ENCODE results near the gene MED15. TPM values are rescaled to one million over a fixed set of nuclear protein-coding genes. Genes with fewer than 3 reads are reported as not detected.

The MED15 gene
- total RNA-seq, 1 donor = 36.9 TPM

DNA sequence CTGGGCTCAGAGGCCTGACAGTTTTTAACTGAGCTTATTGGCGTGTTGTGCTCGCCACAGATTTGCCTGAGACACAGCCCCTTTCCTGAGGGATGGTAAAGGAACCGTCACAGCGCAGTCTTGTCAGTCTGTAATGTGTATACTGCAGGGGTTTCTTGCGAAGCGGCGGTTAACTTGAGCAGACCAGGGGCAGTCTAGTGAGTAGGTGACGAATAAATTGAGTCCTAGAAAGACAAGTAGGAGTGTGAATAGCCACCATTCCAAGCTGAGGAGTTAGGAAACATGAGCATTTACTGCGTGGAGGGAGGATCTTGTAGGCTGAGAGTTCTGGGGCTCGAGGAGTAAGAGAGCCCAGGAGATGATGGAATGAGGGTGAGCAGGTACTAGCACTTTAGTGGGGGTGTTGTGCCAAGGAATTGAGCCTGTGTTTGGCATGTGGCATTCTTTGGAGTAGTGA, 1.4 kb downstream of the MED15 start:
- peaks cover 37% of the 10 kb centered on the region for H4K20me1 ChIP-seq (ENCODE audit: insufficient read depth, low read length)
- no peaks in the 10 kb centered on the region for H3K27me3 ChIP-seq (ENCODE audit: insufficient read depth, low read length)
- H3K4me3 ChIP-seq (ENCODE audit: insufficient read depth, low read length) = peak overlapping the region; percentile 89
- no peak for TF ChIP-seq CTCF (IDR thresholded peaks at IDR 0.05; ENCODE audit: extremely low read depth, low read depth, low read length)
- H3K4me1 ChIP-seq (ENCODE audit: insufficient read depth, low read length) = peaks cover 36% of the 10 kb centered on the region
- peak; percentile 48 for DNase-seq (ENCODE audit: insufficient read length, low spot score, missing footprints)
- H3K9me3 ChIP-seq (ENCODE audit: low read depth, low read length) = no peaks in the 10 kb centered on the region
- H2AFZ ChIP-seq (ENCODE audit: low read length) = no peak overlapping the region
- H3K36me3 ChIP-seq (ENCODE audit: insufficient read depth, low read length) = no peaks in the 10 kb centered on the region
- H3K4me2 ChIP-seq (ENCODE audit: insufficient read depth, low read length) = peak overlapping the region; percentile 96
- H3K79me2 ChIP-seq (ENCODE audit: insufficient read depth, low read length) = peaks cover 68% of the 10 kb centered on the region
- H3K27ac ChIP-seq (ENCODE audit: low read depth, low read length) = peak overlapping the region; percentile 95

GRCh38 chr22:20509344-20510047, 2.1 kb downstream of the MED15 start:
- H3K27me3 ChIP-seq (ENCODE audit: insufficient read depth, low read length) = no peaks in the 10 kb centered on the region
- H3K27ac ChIP-seq (ENCODE audit: low read depth, low read length) = peak overlapping the region; percentile 95
- no peaks in the 10 kb centered on the region for H3K36me3 ChIP-seq (ENCODE audit: insufficient read depth, low read length)
- H3K79me2 ChIP-seq (ENCODE audit: insufficient read depth, low read length) = peaks cover 74% of the 10 kb centered on the region
- no peak overlapping the region for H2AFZ ChIP-seq (ENCODE audit: low read length)
- no peak for TF ChIP-seq CTCF (IDR thresholded peaks at IDR 0.05; ENCODE audit: extremely low read depth, low read depth, low read length)
- no peaks in the 10 kb centered on the region for H3K9me3 ChIP-seq (ENCODE audit: low read depth, low read length)
- H4K20me1 ChIP-seq (ENCODE audit: insufficient read depth, low read length) = peaks cover 44% of the 10 kb centered on the region
- peak overlapping the region; percentile 96 for H3K4me2 ChIP-seq (ENCODE audit: insufficient read depth, low read length)
- peaks cover 36% of the 10 kb centered on the region for H3K4me1 ChIP-seq (ENCODE audit: insufficient read depth, low read length)
- peak; percentile 95 for DNase-seq (ENCODE audit: insufficient read length, low spot score, missing footprints)
- H3K4me3 ChIP-seq (ENCODE audit: insufficient read depth, low read length) = peak overlapping the region; percentile 89

GRCh38 chr22:20510811-20511577, 3.6 kb downstream of the MED15 start:
- Histone ChIP-seq H2AFZ (ENCODE audit: low read length) (no peak overlapping the region), H3K79me2 (ENCODE audit: insufficient read depth, low read length) (peaks cover 88% of the 10 kb centered on the region), H3K9me3 (ENCODE audit: low read depth, low read length) (no peaks in the 10 kb centered on the region), H3K4me2 (ENCODE audit: insufficient read depth, low read length) (peak overlapping the region; percentile 96), H3K4me1 (ENCODE audit: insufficient read depth, low read length) (peaks cover 46% of the 10 kb centered on the region), H3K4me3 (ENCODE audit: insufficient read depth, low read length) (no peak overlapping the region), H3K27me3 (ENCODE audit: insufficient read depth, low read length) (no peaks in the 10 kb centered on the region), H3K27ac (ENCODE audit: low read depth, low read length) (peak overlapping the region; percentile 95), H3K36me3 (ENCODE audit: insufficient read depth, low read length) (no peaks in the 10 kb centered on the region), H4K20me1 (ENCODE audit: insufficient read depth, low read length) (peaks cover 57% of the 10 kb centered on the region)
- DNase-seq (ENCODE audit: insufficient read length, low spot score, missing footprints) = no peak
- no peak for TF ChIP-seq CTCF (IDR thresholded peaks at IDR 0.05; ENCODE audit: extremely low read depth, low read depth, low read length)

Data from osteoblast (primary cell).